GM19025 (cell line): ENCODE measurements around the gene GALNT14.
"Not testable (repeated sequence)": the region's sequence is repeated elsewhere in the genome, so short reads cannot be mapped to it uniquely, and the experiment has no call there.

Experiments used
- ATAC-seq: cut with Tn5 transposase; IDR thresholded peaks from one replicate; pipeline ENCODE4 v1.9.1; 2021; ENCODE audit warnings: mild to moderate bottlenecking, low read depth, moderate library complexity; ENCODE audit not compliant: unreplicated experiment

Gene GALNT14

GRCh38 chr2:31138037-31138962 is at the start of gene GALNT14:
Gene GALNT14, minus strand, starts transcription at chr2:31138440. Its CDS starts 354 bp downstream, at chr2:31138086.
- ATAC-seq = no peak

- no peak for ATAC-seq
Measured at GRCh38 chr2:31187166-31187565, 48.9 kb upstream of the GALNT14 start.

GRCh38 chr2:31183973-31184372 is 45.7 kb upstream of the GALNT14 start:
- not testable (repeated sequence) for ATAC-seq

- no peak for ATAC-seq
Measured at GRCh38 chr2:31176742-31177141, 38.5 kb upstream of the GALNT14 start.

- ATAC-seq = no peak
Measured at GRCh38 chr2:31171142-31171541, 32.9 kb upstream of the GALNT14 start.

GRCh38 chr2:31170071-31170698 is 31.9 kb upstream of the GALNT14 start:
- ATAC-seq = peak; percentile 85

- no peak for ATAC-seq
Measured at GRCh38 chr2:31168291-31168690, 30.1 kb upstream of the GALNT14 start.

- no peak for ATAC-seq
Measured at GRCh38 chr2:31166925-31167324, 28.7 kb upstream of the GALNT14 start.

GRCh38 chr2:31163011-31163539 is 24.8 kb upstream of the GALNT14 start:
- ATAC-seq = no peak

- ATAC-seq = no peak
Measured at GRCh38 chr2:31161637-31162036, 23.4 kb upstream of the GALNT14 start.

GRCh38 chr2:31151501-31151900 is 13.3 kb upstream of the GALNT14 start:
- no peak for ATAC-seq

- ATAC-seq = no peak
Measured at GRCh38 chr2:31150120-31150670, 12.0 kb upstream of the GALNT14 start.

GRCh38 chr2:31148514-31148913 is 10.3 kb upstream of the GALNT14 start:
- no peak for ATAC-seq

GRCh38 chr2:31147645-31148044 is 9.4 kb upstream of the GALNT14 start:
- ATAC-seq = no peak

GRCh38 chr2:31142110-31142509 is 3.9 kb upstream of the GALNT14 start:
- ATAC-seq = no peak

- ATAC-seq = no peak
Measured at GRCh38 chr2:31141443-31142085, 3.3 kb upstream of the GALNT14 start.

GRCh38 chr2:31140151-31140550 is 1.9 kb upstream of the GALNT14 start:
- no peak for ATAC-seq

GRCh38 chr2:31139671-31140070 is 1.4 kb upstream of the GALNT14 start:
- ATAC-seq = no peak

GRCh38 chr2:31137211-31138036 is 816 bp downstream of the GALNT14 start:
- no peak for ATAC-seq

- no peak for ATAC-seq
Measured at GRCh38 chr2:31136732-31137131, 1.5 kb downstream of the GALNT14 start.
